ENCODE data around the gene STAP2. TPM values are rescaled to one million over a fixed set of nuclear protein-coding genes. Genes with fewer than 3 reads are reported as not detected.
A peak's percentile ranks its signal among the peaks of the same experiment; 100 is the strongest.

Gene STAP2
- total and polyA plus RNA-seq, 2 donors: 12.4 to 14.4 TPM

GRCh38 chr19:4373601-4374497, 35.2 kb upstream of the STAP2 start:
- Histone ChIP-seq H3K4me3 (ENCODE audit: low read depth, low read length) (no peak overlapping the region), H3K27ac (ENCODE audit: low read depth) (peak overlapping the region; percentile 93), H3K36me3 (ENCODE audit: insufficient read depth) (no peaks in the 10 kb centered on the region), H3K4me1 (ENCODE audit: insufficient read depth) (peaks cover 5% of the 10 kb centered on the region)
- DNase-seq (ENCODE audit: extremely low spot score): no peak
- 57% methylated on average over 25 of the region's 25 CpGs for WGBS

DNA sequence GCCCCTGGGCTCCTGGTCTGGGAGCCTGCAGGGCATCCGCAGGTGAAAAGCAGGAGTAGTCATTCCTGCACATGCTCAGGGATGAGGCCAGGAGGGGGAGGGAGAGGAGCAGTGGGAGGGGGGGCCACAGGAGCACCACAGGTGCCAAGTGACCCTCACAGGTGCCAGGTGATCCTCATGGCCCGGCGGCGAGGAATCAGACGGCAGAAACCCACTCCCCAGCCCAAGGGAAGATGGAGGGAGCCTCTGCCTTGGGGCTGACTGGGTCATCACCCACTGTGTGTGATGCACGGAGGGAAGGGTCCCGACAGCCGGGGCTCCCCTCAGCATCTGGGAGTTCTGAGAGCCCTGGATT, 34.4 kb upstream of the STAP2 start:
- Histone ChIP-seq H3K36me3 (ENCODE audit: insufficient read depth) (no peaks in the 10 kb centered on the region), H3K27ac (ENCODE audit: low read depth) (no peak overlapping the region), H3K4me1 (ENCODE audit: insufficient read depth) (peaks cover 5% of the 10 kb centered on the region), H3K4me3 (ENCODE audit: low read depth, low read length) (no peak overlapping the region)
- no peak for DNase-seq (ENCODE audit: extremely low spot score)
- 89% methylated on average over 8 of the region's 8 CpGs for WGBS

DNA sequence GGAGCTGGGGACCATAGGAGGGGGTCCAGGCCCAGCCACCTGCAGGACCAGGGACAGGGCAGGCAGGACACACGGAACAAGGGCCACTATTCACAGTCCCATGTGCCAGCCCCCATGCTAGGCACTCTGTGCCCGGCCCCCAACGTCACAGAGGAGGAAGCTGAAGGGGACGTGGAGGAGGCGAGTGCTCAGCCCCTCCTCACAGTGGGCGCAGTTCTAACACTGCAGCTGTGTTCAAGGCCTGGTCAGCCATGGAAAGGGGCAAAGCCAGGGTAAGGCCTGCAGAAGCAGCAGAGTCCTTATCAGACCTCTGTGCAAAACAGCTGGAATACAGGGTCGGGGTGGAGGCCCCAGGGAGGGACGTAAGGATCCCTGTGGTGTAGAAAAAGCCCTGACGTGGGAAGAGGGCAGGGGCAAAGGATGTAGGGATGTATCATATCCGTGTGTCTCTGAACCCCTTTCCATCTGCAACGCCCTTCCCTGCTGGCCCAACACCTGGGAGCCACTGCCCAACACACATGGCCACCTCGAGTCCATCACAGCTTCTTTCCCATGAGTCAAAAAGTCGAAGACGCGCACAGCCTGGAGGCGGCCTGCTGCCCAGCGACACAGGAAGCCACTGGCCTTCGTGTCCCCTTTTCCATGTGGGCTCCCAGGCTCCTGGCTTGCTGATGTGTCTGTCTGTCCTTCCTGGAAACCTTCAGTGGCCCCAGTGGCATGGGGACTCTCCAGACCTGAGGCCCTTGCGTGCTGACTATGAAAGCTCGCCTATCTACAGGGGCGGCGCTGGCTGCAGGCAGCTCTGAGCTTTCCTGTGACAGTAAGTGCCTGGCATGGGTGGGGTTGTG, 33.8 kb upstream of the STAP2 start:
- 86% methylated on average over 22 of the region's 22 CpGs for WGBS
- H3K27ac ChIP-seq (ENCODE audit: low read depth): no peak overlapping the region
- H3K36me3 ChIP-seq (ENCODE audit: insufficient read depth): no peaks in the 10 kb centered on the region
- H3K4me1 ChIP-seq (ENCODE audit: insufficient read depth): peaks cover 5% of the 10 kb centered on the region
- no peak overlapping the region for H3K4me3 ChIP-seq (ENCODE audit: low read depth, low read length)
- no peak for DNase-seq (ENCODE audit: extremely low spot score)

- peaks cover 5% of the 10 kb centered on the region for H3K4me1 ChIP-seq (ENCODE audit: insufficient read depth)
- DNase-seq (ENCODE audit: extremely low spot score): no peak
- H3K27ac ChIP-seq (ENCODE audit: low read depth): no peak overlapping the region
- H3K4me3 ChIP-seq (ENCODE audit: low read depth, low read length): no peak overlapping the region
- no peaks in the 10 kb centered on the region for H3K36me3 ChIP-seq (ENCODE audit: insufficient read depth)
- WGBS: 91% methylated on average over 31 of the region's 31 CpGs
Observed at GRCh38 chr19:4371247-4372164, 32.9 kb upstream of the STAP2 start.

DNA sequence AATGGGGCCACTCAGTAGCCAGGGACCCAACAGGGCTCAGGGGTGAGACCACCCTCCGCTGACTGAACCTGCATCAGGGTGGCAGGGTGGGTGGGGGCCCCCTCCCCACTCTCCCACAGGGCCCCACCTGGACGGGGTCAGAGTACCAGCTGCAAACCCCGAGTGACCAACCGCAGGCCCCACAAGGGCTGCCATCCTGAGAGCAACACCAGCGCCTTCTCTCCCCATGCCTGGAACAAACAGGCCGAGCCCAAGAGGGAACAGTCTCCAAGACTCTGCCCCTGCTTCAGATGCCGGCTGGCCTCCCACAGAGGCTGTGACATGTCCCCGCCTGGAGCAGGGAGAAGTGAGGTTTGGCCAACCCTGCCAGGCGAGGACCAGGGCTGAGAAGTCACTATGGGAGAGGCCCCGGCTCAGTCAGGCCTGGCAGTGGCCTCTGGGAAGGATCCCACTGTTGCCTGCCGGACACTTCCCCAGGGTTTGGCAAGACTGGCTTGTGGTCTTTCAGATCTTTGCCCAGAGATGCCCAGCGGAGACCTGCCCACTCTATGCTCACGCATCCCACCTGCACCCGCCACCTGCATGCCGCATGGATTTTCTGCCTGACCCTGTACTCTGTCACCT, 31.9 kb upstream of the STAP2 start:
- no peak for DNase-seq (ENCODE audit: extremely low spot score)
- Histone ChIP-seq H3K4me3 (ENCODE audit: low read depth, low read length) (no peak overlapping the region), H3K36me3 (ENCODE audit: insufficient read depth) (no peaks in the 10 kb centered on the region), H3K27ac (ENCODE audit: low read depth) (no peak overlapping the region), H3K4me1 (ENCODE audit: insufficient read depth) (peaks cover 5% of the 10 kb centered on the region)
- 92% methylated on average over 15 of the region's 15 CpGs for WGBS

- Histone ChIP-seq H3K27ac (ENCODE audit: low read depth) (peak overlapping the region; percentile 65), H3K4me1 (ENCODE audit: insufficient read depth) (peaks cover 5% of the 10 kb centered on the region), H3K36me3 (ENCODE audit: insufficient read depth) (no peaks in the 10 kb centered on the region), H3K4me3 (ENCODE audit: low read depth, low read length) (no peak overlapping the region)
- DNase-seq (ENCODE audit: extremely low spot score): no peak
- 39% methylated on average over 21 of the region's 21 CpGs for WGBS
Observed at GRCh38 chr19:4369888-4370260, 31.2 kb upstream of the STAP2 start.

DNA sequence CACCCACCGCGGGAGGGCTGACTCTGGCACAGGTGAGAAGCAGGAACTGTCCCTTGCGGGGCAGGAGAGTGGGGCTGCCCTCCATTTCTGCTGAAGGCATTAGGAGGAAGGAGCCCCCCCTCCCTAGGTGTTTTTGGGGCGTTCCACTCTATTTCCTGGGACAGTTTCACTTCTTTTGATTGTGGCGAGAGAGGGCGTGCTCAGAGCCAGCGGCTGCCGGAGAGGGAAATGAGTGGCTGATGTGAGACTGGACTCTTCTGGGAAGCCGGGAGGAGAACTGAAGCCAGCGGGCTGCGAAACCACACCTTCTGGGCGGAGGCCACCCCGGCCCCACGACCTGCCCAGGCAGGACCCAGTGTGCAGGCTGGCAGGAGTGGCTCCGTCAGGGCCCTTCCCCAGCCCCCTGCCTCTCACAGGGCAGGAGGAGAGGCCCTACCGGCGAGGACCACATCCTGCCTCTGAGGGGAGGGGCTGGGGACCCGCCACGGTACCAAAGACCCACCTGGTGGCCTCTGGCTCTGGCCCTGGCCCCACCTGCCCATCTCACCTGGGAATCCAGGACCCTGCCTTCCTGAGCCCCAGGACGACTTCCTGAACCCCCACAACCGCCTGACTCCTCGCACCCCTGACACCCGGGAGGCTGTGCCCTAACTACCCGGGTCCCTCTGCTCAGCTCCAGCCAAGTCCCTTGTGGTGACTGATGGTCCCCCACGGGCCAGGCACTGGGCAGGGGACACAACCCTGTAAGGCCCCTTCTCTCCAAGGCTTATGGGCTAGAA, 30.7 kb upstream of the STAP2 start:
- DNase-seq (ENCODE audit: extremely low spot score): no peak
- Histone ChIP-seq H3K27ac (ENCODE audit: low read depth) (peak overlapping the region; percentile 65), H3K36me3 (ENCODE audit: insufficient read depth) (no peaks in the 10 kb centered on the region), H3K4me3 (ENCODE audit: low read depth, low read length) (no peak overlapping the region), H3K4me1 (ENCODE audit: insufficient read depth) (peaks cover 2% of the 10 kb centered on the region)
- 49% methylated on average over 25 of the region's 25 CpGs for WGBS

DNA sequence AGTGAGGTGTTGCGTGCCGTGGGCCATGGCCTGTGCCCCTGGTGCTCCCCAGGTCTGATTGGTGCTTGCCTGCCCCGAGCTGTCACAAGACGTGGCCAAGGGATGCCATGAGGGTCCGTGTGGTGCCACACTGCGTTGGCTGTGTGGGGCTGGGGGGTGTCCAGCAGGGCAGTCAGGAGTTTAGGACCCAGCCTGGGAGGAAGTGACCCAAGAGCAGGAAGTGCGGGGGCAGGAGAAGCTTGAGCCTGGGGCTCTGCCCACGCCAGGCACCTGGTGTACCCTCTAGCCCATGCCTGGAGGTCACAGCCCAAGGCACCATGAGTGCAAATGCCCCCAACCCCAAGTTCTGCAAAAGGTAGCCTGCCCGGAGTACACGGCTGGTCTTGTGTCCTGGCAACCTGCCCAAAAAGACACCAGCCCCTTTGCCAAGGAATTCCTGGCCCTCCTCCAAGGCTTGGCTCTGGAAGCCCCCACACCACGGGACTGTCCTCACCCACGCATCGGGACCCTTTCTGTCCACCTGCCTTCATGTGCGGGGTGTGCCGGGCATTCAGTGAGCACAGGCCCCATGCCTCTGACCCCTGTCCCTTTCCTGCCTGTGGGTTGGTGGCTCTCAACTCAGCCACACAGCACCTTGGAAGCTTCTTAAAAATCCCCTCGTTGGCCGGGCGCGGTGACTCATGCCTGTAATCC, 29.6 kb upstream of the STAP2 start:
- no peak overlapping the region for H3K4me3 ChIP-seq (ENCODE audit: low read depth, low read length)
- no peak overlapping the region for H3K27ac ChIP-seq (ENCODE audit: low read depth)
- H3K36me3 ChIP-seq (ENCODE audit: insufficient read depth): no peaks in the 10 kb centered on the region
- no peak for DNase-seq (ENCODE audit: extremely low spot score)
- no peaks in the 10 kb centered on the region for H3K4me1 ChIP-seq (ENCODE audit: insufficient read depth)
- 42% methylated on average over 19 of the region's 19 CpGs for WGBS

DNA sequence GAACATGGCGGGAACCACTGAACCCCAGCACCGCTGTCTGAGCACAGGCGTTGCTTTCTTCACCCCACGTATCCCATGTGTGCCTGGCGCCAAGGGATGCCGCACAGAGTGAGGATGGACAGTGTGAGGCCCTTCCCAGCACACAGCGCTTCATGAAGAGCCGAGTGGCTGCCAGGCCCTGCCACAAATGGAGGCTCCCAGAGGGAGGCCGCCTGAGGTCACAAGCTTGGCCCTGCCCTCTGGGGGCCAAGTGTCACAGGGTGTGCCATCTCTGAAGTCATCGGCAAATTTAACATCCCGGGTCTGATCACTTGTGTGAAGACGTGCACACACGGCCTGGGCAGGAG, 29.1 kb upstream of the STAP2 start:
- Histone ChIP-seq H3K4me3 (ENCODE audit: low read depth, low read length) (no peak overlapping the region), H3K4me1 (ENCODE audit: insufficient read depth) (no peaks in the 10 kb centered on the region), H3K27ac (ENCODE audit: low read depth) (no peak overlapping the region), H3K36me3 (ENCODE audit: insufficient read depth) (no peaks in the 10 kb centered on the region)
- DNase-seq (ENCODE audit: extremely low spot score): no peak
- 81% methylated on average over 13 of the region's 13 CpGs for WGBS

DNA sequence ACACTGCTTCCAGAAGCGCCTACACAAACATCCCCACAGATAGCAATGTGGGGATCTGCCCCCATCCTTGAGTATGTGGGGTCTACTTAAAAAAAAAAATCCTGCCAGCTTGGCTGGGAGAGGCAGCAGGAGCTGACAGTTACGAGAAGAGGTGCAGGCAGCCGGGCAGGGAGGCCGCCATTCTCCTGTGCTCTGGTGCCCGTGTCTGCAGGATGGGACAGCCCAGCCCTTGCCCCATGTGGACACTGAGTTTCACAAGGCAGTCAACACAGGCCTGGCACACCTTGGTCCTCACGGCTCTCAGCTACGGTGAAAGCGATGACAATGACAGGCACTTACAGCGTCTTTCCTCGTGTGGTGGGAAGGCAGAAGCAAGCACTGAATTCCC, 28.7 kb upstream of the STAP2 start:
- no peak for DNase-seq (ENCODE audit: extremely low spot score)
- H3K36me3 ChIP-seq (ENCODE audit: insufficient read depth): no peaks in the 10 kb centered on the region

GRCh38 chr19:4366666-4367335, 28.2 kb upstream of the STAP2 start:
- H3K27ac ChIP-seq (ENCODE audit: low read depth): no peak overlapping the region
- no peaks in the 10 kb centered on the region for H3K36me3 ChIP-seq (ENCODE audit: insufficient read depth)
- DNase-seq (ENCODE audit: extremely low spot score): no peak
- no peak overlapping the region for H3K4me3 ChIP-seq (ENCODE audit: low read depth, low read length)
- WGBS: 90% methylated on average over 16 of the region's 16 CpGs
- H3K4me1 ChIP-seq (ENCODE audit: insufficient read depth): no peaks in the 10 kb centered on the region

More for the DNA sequence above, 28.7 kb upstream of the STAP2 start:
- Histone ChIP-seq H3K27ac (ENCODE audit: low read depth) (no peak overlapping the region), H3K4me3 (ENCODE audit: low read depth, low read length) (no peak overlapping the region), H3K4me1 (ENCODE audit: insufficient read depth) (no peaks in the 10 kb centered on the region)
- WGBS: 87% methylated on average over 10 of the region's 10 CpGs

All from urinary bladder (tissue), 4 donors.